Endothelial cell of umbilical vein (primary cell): ENCODE data around the gene GLCE.

Experiments used
- CTCF ChIP-seq, 2 donors: IDR thresholded peaks; 1 replicate in 1 of 2; 2 replicates in 1 of 2; pipeline ENCODE4 v1.5.1; 2011; ENCODE audit warnings: low read length in 2 of 2, mild to moderate bottlenecking in 2 of 2, moderate library complexity in 2 of 2, control low read depth in 1 of 2, inconsistent platforms in 1 of 2, low read depth in 1 of 2; ENCODE audit not compliant: insufficient read depth in 1 of 2; ENCODE audit errors: extremely low read depth in 1 of 2
- EZH2 ChIP-seq: IDR thresholded peaks from 2 replicates; pipeline ENCODE4 v1.6.1; 2012; ENCODE audit warnings: borderline replicate concordance, low read depth, mild to moderate bottlenecking, moderate library complexity, low read length, inconsistent platforms; ENCODE audit not compliant: severe bottlenecking
- FOS ChIP-seq: IDR thresholded peaks from 2 replicates; pipeline ENCODE4 v1.6.1; 2011; ENCODE audit warnings: mild to moderate bottlenecking, low read length, moderate library complexity, borderline replicate concordance; ENCODE audit not compliant: insufficient read depth
- GATA2 ChIP-seq: IDR thresholded peaks from 2 replicates; pipeline ENCODE4 v1.7.0; 2011; ENCODE audit warnings: low read depth, mild to moderate bottlenecking, moderate library complexity, mixed read lengths, low read length; ENCODE audit not compliant: insufficient read length, insufficient read depth
- JUN ChIP-seq: IDR thresholded peaks from 2 replicates; pipeline ENCODE4 v1.6.1; 2011; ENCODE audit warnings: borderline replicate concordance, low read depth; ENCODE audit not compliant: insufficient read length, insufficient read depth
- MAX ChIP-seq: IDR thresholded peaks from 2 replicates; pipeline ENCODE4 v1.6.1; 2011; ENCODE audit not compliant: insufficient read depth, insufficient read length
- MYC ChIP-seq: IDR thresholded peaks from one replicate; pipeline ENCODE4 v1.6.1; 2011; ENCODE audit warnings: mild to moderate bottlenecking, low read depth, low read length
- POLR2A ChIP-seq: IDR thresholded peaks from 2 replicates; pipeline ENCODE4 v1.6.1; 2012; ENCODE audit warnings: low read depth, mild to moderate bottlenecking, control low read depth, low read length
- POLR2AphosphoS5 ChIP-seq: IDR thresholded peaks from 2 replicates; pipeline ENCODE4 v1.6.1; 2012; ENCODE audit warnings: low read depth, mild to moderate bottlenecking, control low read depth, low read length, moderate library complexity; ENCODE audit not compliant: insufficient read depth

- TF ChIP-seq CTCF (IDR thresholded peaks at IDR 0.05; ENCODE audit: extremely low read depth in 1 of 2, insufficient read depth in 1 of 2, low read depth in 1 of 2, low read length in 2 of 2) (no peak), MYC (no peak), MAX (no peak), EZH2 (no peak), POLR2A (no peak), FOS (no peak), POLR2AphosphoS5 (no peak), GATA2 (no peak), JUN (no peak)
Observed at GRCh38 chr15:69120732-69121131, 39.7 kb upstream of the GLCE start.
